Caco-2 (cell line): ENCODE data around the gene NRL. TPM values are rescaled to one million over a fixed set of nuclear protein-coding genes. Genes with fewer than 3 reads are reported as not detected.

Source experiments
- BruUV-seq: library from RNA; stranded (reverse); fragments of 400-500 nt; replicated peaks from 2 replicates; lab custom pipeline; 2021; lab: Mats Ljungman, UMichigan
- CTCF ChIA-PET: fragments of 300-600 bp; sonication (Branson Sonifier 250); formaldehyde crosslinking; loops from one replicate; lab custom pipeline; 2022; ENCODE audit warnings: antibody characterized with exemption; lab: Charles Lee
- POLR2A ChIA-PET: fragments of 300-600 bp; sonication (Branson Sonifier 250); formaldehyde crosslinking; loops from one replicate; lab custom pipeline; 2022; ENCODE audit warnings: antibody characterized with exemption; lab: Charles Lee
- DNase-seq, 2 experiments: peaks; one replicate each; pipeline versions ENCODE4 v3.0.0 to v3.0.0-alpha.2; 2020 to 2022
- H3K27me3 ChIP-seq: replicated peaks from 2 replicates; pipeline ENCODE4 v1.6.0; 2011; ENCODE audit warnings: low read length; ENCODE audit not compliant: control insufficient read depth, insufficient read depth
- H3K36me3 ChIP-seq: 2 replicates; pipeline ENCODE4 v1.5.1; 2011; ENCODE audit warnings: low read length; ENCODE audit not compliant: control insufficient read depth, insufficient read depth
- H3K4me1 ChIP-seq: fragments of 250-450 bp; sonication (Bioruptor Pico); 2 replicates; pipeline ENCODE4 v1.5.1; 2020; ENCODE audit warnings: mild to moderate bottlenecking
- H3K4me3 ChIP-seq: 2 replicates; pipeline ENCODE4 v1.5.1; 2011; ENCODE audit warnings: low read depth, mild to moderate bottlenecking, control low read depth, low read length
- H3K9me3 ChIP-seq: fragments of 250-450 bp; sonication (Bioruptor Pico); 2 replicates; pipeline ENCODE4 v1.5.1; 2020; ENCODE audit warnings: mild to moderate bottlenecking, moderate library complexity
- H3K27ac Mint-ChIP-seq: one replicate; pipeline ENCODE4 v1.8.0; 2022; ENCODE audit warnings: mixed read lengths; ENCODE audit not compliant: unreplicated experiment
- H3K27me3 Mint-ChIP-seq: one replicate; pipeline ENCODE4 v1.8.0; 2022; ENCODE audit warnings: mixed read lengths; ENCODE audit not compliant: insufficient read depth, unreplicated experiment
- H3K36me3 Mint-ChIP-seq: one replicate; pipeline ENCODE4 v1.8.0; 2022; ENCODE audit warnings: mild to moderate bottlenecking, mixed read lengths; ENCODE audit not compliant: insufficient read depth, unreplicated experiment
- H3K4me1 Mint-ChIP-seq: one replicate; pipeline ENCODE4 v1.8.0; 2022; ENCODE audit warnings: low read depth, mixed read lengths; ENCODE audit not compliant: unreplicated experiment
- H3K4me3 Mint-ChIP-seq: one replicate; pipeline ENCODE4 v1.8.0; 2022; ENCODE audit warnings: mild to moderate bottlenecking, moderate library complexity, mixed read lengths; ENCODE audit not compliant: unreplicated experiment
- H3K9me3 Mint-ChIP-seq: one replicate; pipeline ENCODE4 v1.8.0; 2022; ENCODE audit warnings: mixed read lengths; ENCODE audit not compliant: unreplicated experiment
- intact Hi-C: fragments of 100-400 bp; cut with micrococcal nuclease; formaldehyde crosslinking; loops from one replicate; pipeline ENCODE4 v1.10.0; 2022; ENCODE audit not compliant: unreplicated experiment
- total RNA-seq: library from RNA; stranded (reverse); gene quantifications from 2 replicates; pipeline ENCODE4 v1.2.3, GENCODE V29; 2022
- TF ChIP-seq, protein P1 (sequence below), 2 experiments: fragments of 200-600 bp in 1 of 2; IDR thresholded peaks; 1 replicate in 1 of 2; 2 replicates in 1 of 2; pipeline versions ENCODE4 v1.5.1 to v1.8.0; 2011 to 2022; ENCODE audit warnings: antibody characterized with exemption in 1 of 2, control low read depth in 1 of 2, inconsistent platforms in 1 of 2, low read depth in 1 of 2, low read length in 1 of 2, mild to moderate bottlenecking in 1 of 2, moderate library complexity in 1 of 2; ENCODE audit not compliant: insufficient read depth in 1 of 2, severe bottlenecking in 1 of 2, unreplicated experiment in 1 of 2

NRL gene
- total RNA-seq, 1 experiment from 2014 or later = 2.1 TPM

DNA sequence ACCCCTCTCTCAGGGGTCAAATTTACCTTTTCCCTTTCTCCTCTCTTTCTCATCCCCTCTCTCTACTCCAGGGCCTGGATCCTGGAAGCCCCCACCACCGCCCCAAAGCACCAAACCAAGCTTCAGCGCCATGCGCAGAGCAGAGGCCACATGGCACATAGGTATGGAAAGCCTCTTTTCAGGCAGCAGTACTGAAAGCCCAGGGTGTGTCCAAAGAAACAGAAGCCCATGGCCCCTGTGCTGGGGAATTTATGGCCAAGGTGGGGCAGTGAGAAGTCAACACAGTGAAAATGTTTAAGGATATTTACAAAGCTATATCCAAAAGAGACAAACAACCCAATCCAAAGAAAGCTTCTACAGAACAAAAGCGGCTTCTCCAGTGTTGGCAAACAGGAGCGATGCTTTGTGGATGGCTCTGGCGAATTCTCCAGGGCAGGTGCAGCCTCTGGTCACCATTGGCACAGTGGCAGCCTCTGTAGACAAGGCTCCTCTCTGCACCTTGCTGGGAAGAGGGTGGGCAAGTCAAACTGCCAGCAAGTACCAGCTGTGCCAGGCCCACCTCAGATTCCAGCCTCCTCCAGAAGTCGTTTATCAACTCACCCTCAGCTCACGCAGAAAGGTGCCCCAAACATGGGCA lies 48.1 kb downstream of the NRL start:
- peak overlapping the region; percentile 74 for H3K27ac Mint-ChIP-seq
- H3K36me3 Mint-ChIP-seq = no peaks in the 10 kb centered on the region
- Histone ChIP-seq H3K36me3 (no peaks in the 10 kb centered on the region), H3K9me3 (no peaks in the 10 kb centered on the region), H3K4me3 (no peak overlapping the region), H3K27me3 (no peaks in the 10 kb centered on the region), H3K4me1 (peaks cover 14% of the 10 kb centered on the region; the same call in 1 of the 2 replicates)
- no peak overlapping the region for H3K4me3 Mint-ChIP-seq
- H3K4me1 Mint-ChIP-seq = peaks cover 6% of the 10 kb centered on the region
- ChIA-PET CTCF (interaction anchor here (0.9 to 1.9 kb wide), 5 partner anchors 8 to 44 kb away, joined by 3 to 14 read pairs (median 4); partner anchors contain the start of gene PCK2), POLR2A (interaction anchor here (1.2 kb wide), 1 partner anchor 28 kb away, joined by 13 read pairs; the partner anchor contains the start of gene PCK2)
- TF ChIP-seq, protein P1, sequence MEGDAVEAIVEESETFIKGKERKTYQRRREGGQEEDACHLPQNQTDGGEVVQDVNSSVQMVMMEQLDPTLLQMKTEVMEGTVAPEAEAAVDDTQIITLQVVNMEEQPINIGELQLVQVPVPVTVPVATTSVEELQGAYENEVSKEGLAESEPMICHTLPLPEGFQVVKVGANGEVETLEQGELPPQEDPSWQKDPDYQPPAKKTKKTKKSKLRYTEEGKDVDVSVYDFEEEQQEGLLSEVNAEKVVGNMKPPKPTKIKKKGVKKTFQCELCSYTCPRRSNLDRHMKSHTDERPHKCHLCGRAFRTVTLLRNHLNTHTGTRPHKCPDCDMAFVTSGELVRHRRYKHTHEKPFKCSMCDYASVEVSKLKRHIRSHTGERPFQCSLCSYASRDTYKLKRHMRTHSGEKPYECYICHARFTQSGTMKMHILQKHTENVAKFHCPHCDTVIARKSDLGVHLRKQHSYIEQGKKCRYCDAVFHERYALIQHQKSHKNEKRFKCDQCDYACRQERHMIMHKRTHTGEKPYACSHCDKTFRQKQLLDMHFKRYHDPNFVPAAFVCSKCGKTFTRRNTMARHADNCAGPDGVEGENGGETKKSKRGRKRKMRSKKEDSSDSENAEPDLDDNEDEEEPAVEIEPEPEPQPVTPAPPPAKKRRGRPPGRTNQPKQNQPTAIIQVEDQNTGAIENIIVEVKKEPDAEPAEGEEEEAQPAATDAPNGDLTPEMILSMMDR (IDR thresholded peaks at IDR 0.05; ENCODE audit: insufficient read depth in 1 of 2, low read depth in 1 of 2, low read length in 1 of 2, severe bottlenecking in 1 of 2, unreplicated experiment in 1 of 2) = no peak
- no peaks in the 10 kb centered on the region for H3K27me3 Mint-ChIP-seq
- intact Hi-C loops = loop anchor here (5.0 kb wide), 1 partner anchor 689 kb away; the partner anchor contains the start of gene CMTM5
- peak in 1 of 2 experiments; percentile 40 for DNase-seq
- no peaks in the 10 kb centered on the region for H3K9me3 Mint-ChIP-seq
- BruUV-seq = no TSS peak

DNA sequence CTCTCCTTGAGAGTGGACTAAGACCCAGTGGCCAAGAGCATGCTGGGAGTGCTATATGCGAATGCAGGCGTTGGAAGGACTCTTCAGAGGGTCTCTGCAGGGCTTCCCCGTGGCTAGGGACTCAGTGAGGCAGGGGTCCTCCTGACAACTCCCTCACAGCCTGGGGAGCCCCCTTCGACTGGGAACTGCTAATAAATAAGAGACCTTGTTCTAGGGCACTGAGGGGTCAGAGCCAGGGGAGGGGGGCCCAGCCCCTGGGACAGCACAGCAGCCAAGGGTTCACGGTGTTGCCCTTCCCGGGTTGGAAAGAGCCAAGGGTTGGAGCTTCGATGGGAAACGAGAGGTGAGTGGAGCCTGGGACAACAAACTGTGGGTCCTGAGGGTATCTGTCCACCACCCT lies 49.3 kb downstream of the NRL start:
- TF ChIP-seq, protein P1 (IDR thresholded peaks at IDR 0.05; ENCODE audit: insufficient read depth in 1 of 2, low read depth in 1 of 2, low read length in 1 of 2, severe bottlenecking in 1 of 2, unreplicated experiment in 1 of 2) = no peak
- Histone ChIP-seq H3K4me3 (no peak overlapping the region), H3K4me1 (peaks cover 14% of the 10 kb centered on the region; the same call in 1 of the 2 replicates), H3K9me3 (no peaks in the 10 kb centered on the region), H3K27me3 (no peaks in the 10 kb centered on the region), H3K36me3 (no peaks in the 10 kb centered on the region)
- intact Hi-C loops = loop anchor here (5.0 kb wide), 1 partner anchor 688 kb away; the partner anchor contains the start of gene CMTM5
- no peak overlapping the region for H3K4me3 Mint-ChIP-seq
- BruUV-seq = no TSS peak
- POLR2A ChIA-PET = no interaction called here
- no peaks in the 10 kb centered on the region for H3K36me3 Mint-ChIP-seq
- no peaks in the 10 kb centered on the region for H3K27me3 Mint-ChIP-seq
- DNase-seq = no peak
- H3K4me1 Mint-ChIP-seq = peaks cover 6% of the 10 kb centered on the region
- no peak overlapping the region for H3K27ac Mint-ChIP-seq
- no peaks in the 10 kb centered on the region for H3K9me3 Mint-ChIP-seq
- CTCF ChIA-PET = interaction anchor here (0.7 to 1.2 kb wide), 2 partner anchors 10 to 43 kb away, joined by 3 read pairs; no protein-coding TSS in a partner anchor

DNA sequence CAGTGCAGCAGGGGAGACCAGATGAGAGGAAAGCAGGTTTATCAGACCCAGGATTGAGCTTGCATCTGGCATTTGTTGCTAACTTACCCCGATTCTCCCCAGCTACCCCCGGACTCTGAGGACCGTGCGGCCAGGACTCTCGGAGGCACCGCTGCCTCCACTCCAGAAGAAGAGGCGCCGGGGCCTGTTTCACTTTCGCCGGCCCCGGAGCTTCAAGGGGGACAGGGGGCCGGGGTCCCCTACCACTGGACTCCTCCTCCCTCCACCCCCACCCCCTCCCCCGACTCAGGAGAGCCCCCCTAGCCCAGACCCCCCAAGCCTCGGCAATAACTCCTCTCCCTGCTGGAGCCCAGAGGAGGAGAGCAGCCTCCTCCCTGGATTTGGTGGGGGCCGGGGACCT lies 49.9 kb downstream of the NRL start:
- no peaks in the 10 kb centered on the region for H3K27me3 ChIP-seq
- H3K27me3 Mint-ChIP-seq = no peaks in the 10 kb centered on the region
- H3K4me3 Mint-ChIP-seq = no peak overlapping the region
- no peaks in the 10 kb centered on the region for H3K36me3 ChIP-seq
- DNase-seq = no peak
- no peak overlapping the region for H3K4me3 ChIP-seq
- H3K36me3 Mint-ChIP-seq = no peaks in the 10 kb centered on the region
- intact Hi-C loops = loop anchor here (5.0 kb wide), 1 partner anchor 688 kb away; the partner anchor contains the start of gene CMTM5
- H3K27ac Mint-ChIP-seq = no peak overlapping the region
- H3K9me3 ChIP-seq = no peaks in the 10 kb centered on the region
- H3K9me3 Mint-ChIP-seq = no peaks in the 10 kb centered on the region
- peaks cover 6% of the 10 kb centered on the region for H3K4me1 Mint-ChIP-seq
- BruUV-seq = no TSS peak
- ChIA-PET POLR2A (no interaction called here), CTCF (interaction anchor here (0.7 to 1.2 kb wide), 3 partner anchors 9 to 50 kb away, joined by 3 read pairs; partner anchors contain the start of genes DCAF11 and NRL)
- TF ChIP-seq, protein P1 (IDR thresholded peaks at IDR 0.05; ENCODE audit: insufficient read depth in 1 of 2, low read depth in 1 of 2, low read length in 1 of 2, severe bottlenecking in 1 of 2, unreplicated experiment in 1 of 2) = no peak
- peaks cover 14% of the 10 kb centered on the region; the same call in 1 of the 2 replicates for H3K4me1 ChIP-seq
